ENCODE results near the gene GLG1. TPM values are rescaled to one million over a fixed set of nuclear protein-coding genes. Genes with fewer than 3 reads are reported as not detected.
"Not testable (repeated sequence)": the region's sequence is repeated elsewhere in the genome, so short reads cannot be mapped to it uniquely, and the experiment has no call there.

The GLG1 gene
- total and polyA plus RNA-seq, 12 donors: 25.7 to 136 (median 103) TPM

DNA sequence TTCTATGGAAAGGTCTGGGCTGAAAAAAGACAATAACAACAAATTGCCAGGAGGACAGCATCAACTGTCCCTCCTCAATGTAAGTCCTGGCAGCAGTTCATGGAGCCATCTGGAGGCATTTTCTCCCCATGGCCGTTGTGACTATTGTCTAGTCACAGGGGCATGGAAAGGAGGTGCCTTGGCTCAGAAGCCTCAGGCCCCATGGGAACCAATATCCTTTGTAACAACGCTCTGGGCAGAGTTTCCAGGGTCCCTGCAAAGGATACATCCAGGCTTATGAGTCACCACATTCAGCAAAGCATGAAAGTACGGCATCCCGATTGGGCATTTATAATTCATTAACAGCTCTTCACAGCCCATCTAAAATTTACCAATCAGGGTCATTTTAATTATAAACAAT lies 85.2 kb downstream of the GLG1 start:
- 38 to 52% methylated on average over 4 of the region's 4 CpGs for WGBS, 2 donors
- no peak overlapping the region for H3K4me3 ChIP-seq
- no peaks in the 10 kb centered on the region for H3K27me3 ChIP-seq
- H3K9me3 ChIP-seq: peaks cover 0 to 14% (median 0%) of the 10 kb centered on the region in 11 donors
- H3K4me1 ChIP-seq: peaks cover 6 to 18% (median 13%) of the 10 kb centered on the region in 9 donors
- H3K36me3 ChIP-seq: peaks cover 0 to 20% (median 0%) of the 10 kb centered on the region in 9 donors
- H3K27ac ChIP-seq: peak overlapping the region in 1 of 10 donors; percentile 4
- peak in 1 of 2 donors; percentile 6 for DNase-seq
- peak in 7 of 8 donors; percentile 11 to 87 (median 67) for ATAC-seq
- intact Hi-C loops (cut with DNase I): no loop called here
- TF ChIP-seq, protein P1, sequence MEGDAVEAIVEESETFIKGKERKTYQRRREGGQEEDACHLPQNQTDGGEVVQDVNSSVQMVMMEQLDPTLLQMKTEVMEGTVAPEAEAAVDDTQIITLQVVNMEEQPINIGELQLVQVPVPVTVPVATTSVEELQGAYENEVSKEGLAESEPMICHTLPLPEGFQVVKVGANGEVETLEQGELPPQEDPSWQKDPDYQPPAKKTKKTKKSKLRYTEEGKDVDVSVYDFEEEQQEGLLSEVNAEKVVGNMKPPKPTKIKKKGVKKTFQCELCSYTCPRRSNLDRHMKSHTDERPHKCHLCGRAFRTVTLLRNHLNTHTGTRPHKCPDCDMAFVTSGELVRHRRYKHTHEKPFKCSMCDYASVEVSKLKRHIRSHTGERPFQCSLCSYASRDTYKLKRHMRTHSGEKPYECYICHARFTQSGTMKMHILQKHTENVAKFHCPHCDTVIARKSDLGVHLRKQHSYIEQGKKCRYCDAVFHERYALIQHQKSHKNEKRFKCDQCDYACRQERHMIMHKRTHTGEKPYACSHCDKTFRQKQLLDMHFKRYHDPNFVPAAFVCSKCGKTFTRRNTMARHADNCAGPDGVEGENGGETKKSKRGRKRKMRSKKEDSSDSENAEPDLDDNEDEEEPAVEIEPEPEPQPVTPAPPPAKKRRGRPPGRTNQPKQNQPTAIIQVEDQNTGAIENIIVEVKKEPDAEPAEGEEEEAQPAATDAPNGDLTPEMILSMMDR (IDR thresholded peaks at IDR 0.05): no peak

DNA sequence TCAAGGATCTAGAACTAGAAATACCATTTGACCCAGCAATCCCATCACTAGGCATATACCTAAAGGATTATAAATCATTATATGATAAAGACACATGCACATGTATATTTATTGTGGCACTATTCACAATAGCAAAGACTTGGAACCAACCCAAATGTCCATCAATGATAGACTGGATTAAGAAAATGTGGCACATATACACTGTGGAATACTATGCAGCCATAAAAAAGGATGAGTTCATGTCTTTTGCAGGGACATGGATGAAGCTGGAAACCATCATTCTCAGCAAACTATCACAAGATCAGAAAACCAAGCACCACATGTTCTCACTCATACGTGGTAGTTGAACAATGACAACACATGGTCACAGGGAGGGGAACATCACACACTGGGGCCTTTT lies 88.0 kb downstream of the GLG1 start:
- H3K4me3 ChIP-seq; H3K9me3 ChIP-seq; intact Hi-C loops (cut with DNase I); ATAC-seq; H3K27ac ChIP-seq; H3K36me3 ChIP-seq; H3K27me3 ChIP-seq; DNase-seq: not testable (repeated sequence)
- H3K4me1 ChIP-seq: peaks cover 6 to 18% (median 13%) of the 10 kb centered on the region in 9 donors
- WGBS, 2 donors: 97 to 100% methylated on average over 1 of the region's 1 CpG

DNA sequence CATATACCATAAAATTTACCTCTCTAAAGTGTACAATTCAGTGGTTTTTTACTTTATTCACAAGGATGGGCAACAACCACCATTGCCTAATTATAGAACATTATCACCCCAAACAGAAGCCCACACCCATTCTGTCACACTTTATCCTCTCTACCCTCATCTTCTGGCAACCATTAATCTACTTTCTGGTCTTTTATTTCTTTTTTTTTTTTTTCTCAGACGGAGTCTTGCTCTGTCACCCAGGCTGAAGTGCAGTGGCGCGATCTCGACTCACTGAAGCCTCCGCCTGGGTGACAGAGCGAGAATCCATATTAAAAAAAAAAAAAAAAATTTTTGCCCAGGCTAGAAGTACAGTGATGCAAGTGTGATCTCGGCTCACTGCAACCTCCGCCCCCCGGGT lies 95.0 kb downstream of the GLG1 start:
- TF ChIP-seq, protein P1 (IDR thresholded peaks at IDR 0.05): no peak
- Histone ChIP-seq H3K27ac (no peak overlapping the region), H3K4me1 (peaks cover 0 to 3% (median 0%) of the 10 kb centered on the region in 9 donors), H3K27me3 (no peaks in the 10 kb centered on the region), H3K4me3 (no peak overlapping the region), H3K9me3 (no peaks in the 10 kb centered on the region), H3K36me3 (peaks cover 0 to 19% (median 0%) of the 10 kb centered on the region in 9 donors)
- intact Hi-C loops (cut with DNase I): no loop called here
- WGBS, 2 donors: 87 to 90% methylated on average over 9 of the region's 9 CpGs
- no peak for ATAC-seq
- no peak for DNase-seq

DNA sequence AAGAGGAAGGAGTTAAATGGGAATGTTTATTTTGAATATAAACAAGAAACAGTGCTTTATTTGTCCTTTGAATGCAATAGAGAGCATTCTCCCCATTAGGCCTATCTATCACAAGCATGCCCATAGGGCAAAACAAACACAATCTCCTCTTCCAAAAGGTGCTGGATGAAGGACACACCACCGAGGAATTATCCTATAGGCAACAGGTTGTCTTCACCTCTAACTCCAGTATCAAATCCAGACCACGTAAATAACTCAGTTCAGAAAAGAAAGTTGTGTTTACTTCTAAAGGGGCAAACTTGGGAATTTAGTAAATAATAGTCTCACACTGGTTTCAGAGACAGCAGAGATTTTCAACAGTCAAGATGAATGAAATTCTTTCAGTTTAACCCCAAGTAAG lies 101.9 kb downstream of the GLG1 start:
- WGBS, 2 donors: 74 to 80% methylated on average over 2 of the region's 2 CpGs
- Histone ChIP-seq H3K36me3 (peaks cover 0 to 60% (median 0%) of the 10 kb centered on the region in 9 donors), H3K27me3 (no peaks in the 10 kb centered on the region), H3K4me3 (no peak overlapping the region), H3K27ac (no peak overlapping the region), H3K9me3 (no peaks in the 10 kb centered on the region), H3K4me1 (peaks cover 0 to 37% (median 10%) of the 10 kb centered on the region in 9 donors)
- TF ChIP-seq, protein P1 (IDR thresholded peaks at IDR 0.05): no peak
- ATAC-seq (no peak), DNase-seq (no peak)
- intact Hi-C loops (cut with DNase I): loop anchor here in 3 of 10 donors (5.0 to 10.0 kb wide), 2 partner anchors 100 to 117 kb away; partner anchors contain the start of gene GLG1 (in 2 of the 3)

DNA sequence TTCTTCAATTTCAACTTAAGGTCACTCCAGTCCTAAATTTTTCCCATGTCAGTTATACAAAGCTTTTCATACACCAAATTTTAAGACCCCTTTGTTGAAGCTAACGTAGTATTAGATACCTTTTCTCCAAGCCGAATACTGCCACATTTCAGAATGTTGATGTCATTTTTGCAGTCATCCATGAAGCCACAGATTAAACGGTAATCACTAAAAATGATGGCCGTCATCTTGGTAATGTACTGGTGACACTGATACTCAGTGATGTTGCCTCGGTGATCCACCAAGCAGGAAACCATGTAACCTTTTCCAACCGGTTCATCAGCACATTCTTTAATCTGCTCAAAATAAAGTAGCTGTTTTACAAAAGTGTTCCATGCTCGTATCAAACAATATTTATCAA lies 103.5 kb downstream of the GLG1 start:
- peaks cover 0 to 41% (median 14%) of the 10 kb centered on the region in 9 donors for H3K4me1 ChIP-seq
- no peaks in the 10 kb centered on the region for H3K9me3 ChIP-seq
- ATAC-seq: no peak
- no peaks in the 10 kb centered on the region for H3K27me3 ChIP-seq
- peaks cover 0 to 66% (median 0%) of the 10 kb centered on the region in 9 donors for H3K36me3 ChIP-seq
- no peak for DNase-seq
- no peak overlapping the region for H3K27ac ChIP-seq
- no peak overlapping the region for H3K4me3 ChIP-seq
- intact Hi-C loops (cut with DNase I): loop anchor here in 5 of 10 donors (5.0 to 10.0 kb wide), 2 partner anchors 101 to 104 kb away; partner anchors contain the start of gene GLG1 (in 5 of the 5)
- 79 to 90% methylated on average over 7 of the region's 7 CpGs for WGBS, 2 donors
- TF ChIP-seq, protein P1 (IDR thresholded peaks at IDR 0.05): no peak

Measured in heart right ventricle (tissue), 16 donors.